ENCODE data around the gene COQ10A.

COQ10A gene

DNA sequence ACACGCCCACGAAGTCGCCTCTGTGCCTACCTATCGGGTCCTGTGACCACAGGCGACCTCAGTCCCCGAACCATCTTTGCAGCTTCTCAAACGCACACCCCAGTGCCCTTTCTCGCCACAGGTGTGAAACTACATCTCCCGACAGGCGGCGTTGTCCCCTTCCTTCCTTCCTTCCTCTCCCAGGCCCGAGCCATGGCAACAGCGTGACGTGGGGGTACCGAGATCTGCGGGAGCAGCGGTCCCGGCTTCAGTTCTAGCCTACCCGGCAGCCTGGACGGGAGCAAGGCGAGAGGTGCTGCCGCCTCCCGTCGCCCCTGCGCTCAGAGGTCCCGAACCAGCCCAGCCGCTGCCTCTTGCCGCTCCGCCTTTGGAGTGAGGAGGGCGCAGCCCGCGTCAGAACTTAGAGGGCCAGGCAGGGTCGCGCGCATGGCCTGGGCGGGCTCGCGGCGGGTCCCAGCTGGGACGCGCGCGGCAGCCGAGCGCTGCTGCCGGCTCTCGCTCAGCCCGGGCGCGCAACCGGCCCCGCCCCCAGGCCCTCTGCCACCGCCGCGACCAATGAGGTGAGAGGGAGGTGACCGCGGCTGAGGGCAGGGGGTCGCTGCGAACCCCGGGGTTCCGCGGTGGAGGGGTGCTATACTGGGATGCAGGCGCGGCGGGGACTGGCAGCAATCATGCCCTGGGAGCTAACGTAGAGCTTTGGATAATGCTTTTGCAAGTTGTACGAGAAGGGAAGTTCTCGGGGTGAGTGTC, at the start of gene COQ10A:
Gene COQ10A, plus strand, starts transcription at position 250 of the 750 bp plus-strand sequence. Its CDS starts 177 bp downstream, at position 427.
- Histone ChIP-seq H2AFZ (ENCODE audit: low read length, unreplicated experiment) (peak within 1 kb of the TSS; percentile 87), H3K36me3 (ENCODE audit: insufficient read depth, low read length) (peaks cover 4% of the 10 kb centered on the region; the same call in 1 of the 2 replicates), H3K4me1 (ENCODE audit: control insufficient read depth, insufficient read depth, low read length, unreplicated experiment) (peaks cover 3% of the 10 kb centered on the region), H3K4me3 (ENCODE audit: low read depth, low read length) (peak within 1 kb of the TSS; percentile 88), H3K27ac (ENCODE audit: low read depth, low read length) (peak within 1 kb of the TSS; percentile 76), H3K79me2 (ENCODE audit: control insufficient read depth, insufficient read depth, low read length, unreplicated experiment) (no peaks in the 10 kb centered on the region), H3K27me3 (ENCODE audit: insufficient read depth, low read length) (no peaks in the 10 kb centered on the region)

DNA sequence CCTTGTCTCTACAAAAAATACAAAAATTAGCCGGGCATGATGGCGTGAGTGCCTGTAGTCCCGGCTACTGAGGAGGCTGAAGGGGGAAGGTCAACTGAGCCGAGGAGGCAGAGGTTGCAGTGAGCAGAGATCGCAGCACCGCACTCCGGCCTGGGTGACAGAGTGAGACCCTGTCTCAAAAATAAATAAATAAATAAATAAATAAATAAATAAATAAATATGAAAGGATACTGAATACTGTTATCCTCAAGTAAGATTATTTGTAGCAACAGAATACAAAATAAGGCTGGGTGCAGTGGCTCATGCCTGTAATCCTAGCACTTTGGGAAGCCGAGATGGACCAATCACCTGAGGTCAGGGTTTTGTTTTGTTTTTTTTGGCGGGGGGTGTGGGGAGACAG, 46.9 kb upstream of the COQ10A start:
- Histone ChIP-seq H3K4me3 (ENCODE audit: low read depth, low read length) (no peak overlapping the region; the same call in 1 of the 2 replicates), H3K79me2 (ENCODE audit: control insufficient read depth, insufficient read depth, low read length, unreplicated experiment) (peaks cover 16% of the 10 kb centered on the region), H3K27me3 (ENCODE audit: insufficient read depth, low read length) (no peaks in the 10 kb centered on the region), H2AFZ (ENCODE audit: low read length, unreplicated experiment) (no peak overlapping the region), H3K27ac (ENCODE audit: low read depth, low read length) (no peak overlapping the region), H3K4me1 (ENCODE audit: control insufficient read depth, insufficient read depth, low read length, unreplicated experiment) (peaks cover 7% of the 10 kb centered on the region), H3K36me3 (ENCODE audit: insufficient read depth, low read length) (peaks cover 7% of the 10 kb centered on the region)

DNA sequence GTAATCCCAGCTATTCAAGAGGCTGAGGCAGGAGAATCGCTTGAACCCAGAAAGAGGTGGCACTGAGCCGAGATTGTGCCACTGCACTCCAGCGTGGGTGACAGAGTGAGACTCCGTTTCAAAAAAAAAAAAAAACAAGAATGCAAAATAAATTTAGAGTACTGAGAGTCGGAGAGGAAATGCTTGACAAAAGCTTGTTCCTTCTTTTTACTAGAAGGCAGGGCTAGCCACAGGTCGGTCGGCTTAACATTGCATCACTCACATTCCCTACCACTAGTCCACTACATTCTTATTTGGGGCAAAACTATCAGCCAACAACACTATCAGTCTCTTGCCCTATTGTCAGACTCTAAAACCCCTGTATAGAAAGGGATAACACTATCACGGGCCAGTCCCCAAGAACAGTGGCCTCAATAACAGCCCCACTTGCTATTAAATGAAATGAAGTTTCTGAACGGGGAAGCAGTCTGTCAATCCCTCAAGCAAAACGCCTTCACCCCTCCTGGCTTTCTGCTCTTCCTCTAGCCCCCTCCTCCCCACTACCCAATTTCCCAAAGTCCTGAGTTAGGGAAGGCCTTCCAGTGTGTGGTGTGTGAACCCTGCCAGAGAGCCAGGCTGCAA, 46.0 kb upstream of the COQ10A start:
- peak overlapping the region; percentile 86 for H3K27ac ChIP-seq (ENCODE audit: low read depth, low read length)
- no peak overlapping the region for H2AFZ ChIP-seq (ENCODE audit: low read length, unreplicated experiment)
- H3K79me2 ChIP-seq (ENCODE audit: control insufficient read depth, insufficient read depth, low read length, unreplicated experiment): peaks cover 14% of the 10 kb centered on the region

DNA sequence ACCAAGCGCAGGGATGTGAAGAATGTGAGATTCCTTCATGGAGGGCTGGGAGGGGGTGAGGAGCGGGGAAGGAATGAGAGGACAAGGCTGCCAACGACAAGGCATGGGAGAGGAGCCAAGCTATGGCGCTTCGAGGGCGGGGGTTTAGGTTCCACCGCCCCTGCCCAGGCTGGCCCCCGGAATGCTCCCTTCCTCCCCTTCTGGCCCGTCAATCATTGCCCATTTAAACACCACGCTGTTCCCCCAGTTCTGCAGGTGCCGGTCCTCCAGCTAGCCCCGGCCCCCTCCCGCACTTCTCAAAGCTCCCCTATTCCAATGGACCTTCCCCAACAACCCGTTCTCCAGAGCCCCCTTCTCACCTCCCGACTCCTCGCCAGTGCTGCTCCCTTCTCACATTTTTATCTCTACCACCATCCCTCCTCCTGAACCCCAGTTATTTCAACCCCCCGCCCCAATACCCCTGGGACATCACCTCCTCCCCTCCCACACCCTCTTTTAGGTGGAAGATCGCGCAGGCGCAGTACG, 45.4 kb upstream of the COQ10A start:
- H3K27me3 ChIP-seq (ENCODE audit: insufficient read depth, low read length): no peaks in the 10 kb centered on the region
- H3K4me3 ChIP-seq (ENCODE audit: low read depth, low read length): peak overlapping the region; percentile 79
- peaks cover 14% of the 10 kb centered on the region for H3K79me2 ChIP-seq (ENCODE audit: control insufficient read depth, insufficient read depth, low read length, unreplicated experiment)
- H3K4me1 ChIP-seq (ENCODE audit: control insufficient read depth, insufficient read depth, low read length, unreplicated experiment): peaks cover 10% of the 10 kb centered on the region
- H3K36me3 ChIP-seq (ENCODE audit: insufficient read depth, low read length): peaks cover 3% of the 10 kb centered on the region; the same call in 1 of the 2 replicates
- H3K27ac ChIP-seq (ENCODE audit: low read depth, low read length): peak overlapping the region; percentile 86
- H2AFZ ChIP-seq (ENCODE audit: low read length, unreplicated experiment): peak overlapping the region; percentile 2

More for the DNA sequence above, 46.0 kb upstream of the COQ10A start:
- Histone ChIP-seq H3K4me3 (ENCODE audit: low read depth, low read length) (peak overlapping the region; percentile 79), H3K36me3 (ENCODE audit: insufficient read depth, low read length) (peaks cover 3% of the 10 kb centered on the region), H3K27me3 (ENCODE audit: insufficient read depth, low read length) (no peaks in the 10 kb centered on the region), H3K4me1 (ENCODE audit: control insufficient read depth, insufficient read depth, low read length, unreplicated experiment) (peaks cover 10% of the 10 kb centered on the region)

DNA sequence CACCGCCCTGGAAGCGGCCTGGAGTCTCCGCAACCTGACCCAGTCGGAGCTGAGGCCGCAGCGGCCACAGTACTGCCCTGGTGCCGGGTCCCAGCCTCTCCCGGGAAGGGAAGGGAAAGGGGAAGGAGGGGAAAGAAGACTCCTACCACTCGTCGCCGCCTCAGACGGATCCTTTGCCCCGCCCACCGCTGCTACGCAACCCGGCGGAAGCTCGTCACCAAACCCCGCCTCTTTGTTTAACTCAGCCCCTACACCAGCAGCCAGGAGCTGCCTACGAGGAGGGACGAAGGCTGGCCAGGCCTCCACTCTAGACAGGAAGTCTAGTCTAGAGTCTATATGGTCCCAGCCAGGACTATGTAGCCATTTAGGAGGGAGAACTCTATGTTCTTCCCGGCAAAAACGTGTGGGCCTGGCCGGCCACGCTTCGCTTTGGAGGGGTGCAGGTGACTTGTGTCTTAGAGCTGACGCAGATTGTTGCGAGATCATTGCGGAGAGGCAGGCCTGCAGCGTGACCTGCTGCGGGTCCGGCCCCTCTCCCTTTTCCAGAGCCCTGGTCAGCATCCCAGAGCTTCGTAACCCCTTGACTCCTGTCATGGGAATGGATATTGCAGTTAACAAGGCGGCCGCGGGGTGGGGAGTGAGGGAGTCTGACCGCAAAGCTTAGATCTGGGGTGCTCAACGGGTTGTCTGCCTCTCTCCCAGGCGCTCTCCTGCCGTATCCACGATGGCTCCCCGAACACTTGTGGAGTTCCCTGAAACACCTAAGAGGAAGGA, 44.8 kb upstream of the COQ10A start, which contains the start of gene RNF41:
Gene RNF41, minus strand, starts transcription at position 166 of the 774 bp plus-strand sequence. CDS start 7,875 bp downstream, outside the sequence.
- peak within 1 kb of the TSS; percentile 86 for H3K27ac ChIP-seq (ENCODE audit: low read depth, low read length)
- peaks cover 10% of the 10 kb centered on the region for H3K4me1 ChIP-seq (ENCODE audit: control insufficient read depth, insufficient read depth, low read length, unreplicated experiment)
- H3K4me3 ChIP-seq (ENCODE audit: low read depth, low read length): peak within 1 kb of the TSS; percentile 79
- no peaks in the 10 kb centered on the region for H3K36me3 ChIP-seq (ENCODE audit: insufficient read depth, low read length)
- peak within 1 kb of the TSS; percentile 6 for H2AFZ ChIP-seq (ENCODE audit: low read length, unreplicated experiment)
- H3K27me3 ChIP-seq (ENCODE audit: insufficient read depth, low read length): no peaks in the 10 kb centered on the region
- H3K79me2 ChIP-seq (ENCODE audit: control insufficient read depth, insufficient read depth, low read length, unreplicated experiment): peaks cover 14% of the 10 kb centered on the region

DNA sequence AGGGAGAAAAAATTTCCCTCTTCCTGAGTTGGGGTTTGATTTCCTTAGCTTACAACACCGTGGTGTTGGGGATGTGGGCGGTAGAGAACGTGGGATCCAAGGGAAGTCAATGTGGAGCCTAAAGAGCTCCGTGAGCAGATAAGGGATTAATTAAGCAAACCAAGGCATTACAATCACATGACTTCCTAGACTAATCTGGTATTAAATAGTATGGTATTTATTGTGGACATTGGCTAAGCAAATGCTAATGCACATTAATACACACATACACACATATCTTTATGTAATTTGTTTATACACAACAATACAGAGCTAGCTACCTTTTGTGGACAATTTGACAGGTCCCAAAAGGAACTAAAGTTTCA, 44.2 kb upstream of the COQ10A start:
- peak overlapping the region; percentile 79 for H3K4me3 ChIP-seq (ENCODE audit: low read depth, low read length)
- H3K36me3 ChIP-seq (ENCODE audit: insufficient read depth, low read length): no peaks in the 10 kb centered on the region
- H3K27me3 ChIP-seq (ENCODE audit: insufficient read depth, low read length): no peaks in the 10 kb centered on the region
- H3K4me1 ChIP-seq (ENCODE audit: control insufficient read depth, insufficient read depth, low read length, unreplicated experiment): peaks cover 10% of the 10 kb centered on the region
- peak overlapping the region; percentile 86 for H3K27ac ChIP-seq (ENCODE audit: low read depth, low read length)
- peak overlapping the region; percentile 6 for H2AFZ ChIP-seq (ENCODE audit: low read length, unreplicated experiment)
- H3K79me2 ChIP-seq (ENCODE audit: control insufficient read depth, insufficient read depth, low read length, unreplicated experiment): peaks cover 12% of the 10 kb centered on the region

DNA sequence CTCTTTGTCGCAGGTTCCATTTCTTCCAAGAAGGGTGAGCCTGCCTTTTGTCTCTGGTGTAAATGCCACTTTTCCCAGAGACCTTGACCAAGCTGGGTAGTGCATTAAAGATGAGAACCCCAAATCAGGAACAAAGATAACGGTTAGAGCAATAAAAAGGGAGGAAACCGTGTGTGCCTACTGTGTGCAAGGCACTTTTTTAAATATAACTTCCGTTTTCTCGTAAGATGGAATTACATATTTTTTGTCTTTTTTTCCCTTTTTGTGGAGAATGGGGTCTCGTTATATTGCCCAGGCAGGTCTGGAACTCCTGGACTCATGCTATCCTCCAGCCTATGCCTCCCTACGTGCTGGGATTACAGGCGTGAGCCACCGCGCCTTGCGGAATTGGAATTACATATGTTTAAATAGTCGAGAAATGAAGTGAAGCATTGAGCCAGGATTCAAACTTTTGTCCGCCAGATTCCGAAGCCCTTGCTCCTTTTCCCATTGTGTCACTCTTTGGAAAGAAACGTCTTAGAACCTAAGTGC, 43.1 kb upstream of the COQ10A start:
- Histone ChIP-seq H2AFZ (ENCODE audit: low read length, unreplicated experiment) (peak overlapping the region; percentile 0), H3K36me3 (ENCODE audit: insufficient read depth, low read length) (no peaks in the 10 kb centered on the region), H3K27ac (ENCODE audit: low read depth, low read length) (no peak overlapping the region), H3K27me3 (ENCODE audit: insufficient read depth, low read length) (no peaks in the 10 kb centered on the region), H3K79me2 (ENCODE audit: control insufficient read depth, insufficient read depth, low read length, unreplicated experiment) (peaks cover 10% of the 10 kb centered on the region), H3K4me3 (ENCODE audit: low read depth, low read length) (peak overlapping the region; percentile 95), H3K4me1 (ENCODE audit: control insufficient read depth, insufficient read depth, low read length, unreplicated experiment) (peaks cover 10% of the 10 kb centered on the region)

DNA sequence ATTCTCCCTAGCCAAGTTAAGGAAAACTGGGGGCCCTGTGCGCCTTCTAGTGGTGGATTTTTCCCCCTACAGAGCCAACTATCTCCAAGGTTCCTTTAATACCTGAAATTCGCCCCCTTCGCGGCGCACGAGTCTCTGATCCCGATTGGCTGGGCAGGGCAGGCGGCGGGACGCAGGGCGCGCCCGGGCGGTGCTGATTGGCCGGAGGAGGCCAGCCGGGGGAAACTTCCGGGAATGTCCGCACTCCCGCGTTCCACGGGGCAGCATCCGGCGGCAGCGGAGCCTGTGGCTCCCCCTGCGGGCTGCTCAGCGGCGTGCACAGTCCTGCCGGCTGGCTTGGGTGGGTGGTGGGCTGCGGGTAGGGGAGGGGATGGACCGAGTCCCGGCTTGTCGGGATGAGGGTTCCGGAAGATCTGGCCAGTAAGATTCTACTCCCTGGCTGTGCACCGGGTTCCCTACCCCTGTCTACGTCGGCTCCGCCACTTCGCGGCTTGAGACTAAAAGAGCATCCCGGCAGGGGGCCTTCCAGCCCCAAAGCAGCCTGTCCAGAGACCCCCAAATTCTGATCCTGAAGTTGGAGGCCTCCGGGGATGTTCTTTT, 42.5 kb upstream of the COQ10A start, which contains the start of gene NABP2:
Gene NABP2, plus strand, starts transcription at position 241 of the 600 bp plus-strand sequence. CDS start 515 bp downstream, outside the sequence.
- peak within 1 kb of the TSS; percentile 95 for H3K4me3 ChIP-seq (ENCODE audit: low read depth, low read length)
- H3K4me1 ChIP-seq (ENCODE audit: control insufficient read depth, insufficient read depth, low read length, unreplicated experiment): peaks cover 10% of the 10 kb centered on the region
- no peak within 1 kb of the TSS for H3K27ac ChIP-seq (ENCODE audit: low read depth, low read length)
- peaks cover 9% of the 10 kb centered on the region for H3K79me2 ChIP-seq (ENCODE audit: control insufficient read depth, insufficient read depth, low read length, unreplicated experiment)
- H3K36me3 ChIP-seq (ENCODE audit: insufficient read depth, low read length): no peaks in the 10 kb centered on the region
- H2AFZ ChIP-seq (ENCODE audit: low read length, unreplicated experiment): peak within 1 kb of the TSS; percentile 86
- H3K27me3 ChIP-seq (ENCODE audit: insufficient read depth, low read length): no peaks in the 10 kb centered on the region

DNA sequence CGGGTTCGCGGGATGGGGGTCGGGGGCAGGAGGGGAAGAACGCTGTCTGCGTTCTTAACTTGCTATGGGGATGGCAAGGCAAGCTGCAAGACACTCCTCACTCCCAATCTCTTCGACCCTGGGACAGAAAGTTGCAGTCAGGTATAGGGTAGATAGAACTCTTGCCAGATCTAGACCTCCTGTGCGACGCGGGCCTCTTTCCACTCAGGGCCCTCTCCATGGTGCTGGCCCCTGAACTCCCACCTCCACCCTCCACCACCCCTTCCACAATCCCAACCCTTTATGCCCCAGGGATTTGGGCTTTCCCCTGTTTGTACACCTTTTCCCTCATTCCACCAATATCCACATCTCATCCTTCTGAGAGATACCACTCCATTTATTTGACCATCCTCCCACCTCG, 41.8 kb upstream of the COQ10A start:
- Histone ChIP-seq H2AFZ (ENCODE audit: low read length, unreplicated experiment) (peak overlapping the region; percentile 86), H3K79me2 (ENCODE audit: control insufficient read depth, insufficient read depth, low read length, unreplicated experiment) (peaks cover 3% of the 10 kb centered on the region), H3K27ac (ENCODE audit: low read depth, low read length) (no peak overlapping the region), H3K36me3 (ENCODE audit: insufficient read depth, low read length) (no peaks in the 10 kb centered on the region), H3K27me3 (ENCODE audit: insufficient read depth, low read length) (no peaks in the 10 kb centered on the region), H3K4me3 (ENCODE audit: low read depth, low read length) (peak overlapping the region; percentile 95), H3K4me1 (ENCODE audit: control insufficient read depth, insufficient read depth, low read length, unreplicated experiment) (peaks cover 10% of the 10 kb centered on the region)

DNA sequence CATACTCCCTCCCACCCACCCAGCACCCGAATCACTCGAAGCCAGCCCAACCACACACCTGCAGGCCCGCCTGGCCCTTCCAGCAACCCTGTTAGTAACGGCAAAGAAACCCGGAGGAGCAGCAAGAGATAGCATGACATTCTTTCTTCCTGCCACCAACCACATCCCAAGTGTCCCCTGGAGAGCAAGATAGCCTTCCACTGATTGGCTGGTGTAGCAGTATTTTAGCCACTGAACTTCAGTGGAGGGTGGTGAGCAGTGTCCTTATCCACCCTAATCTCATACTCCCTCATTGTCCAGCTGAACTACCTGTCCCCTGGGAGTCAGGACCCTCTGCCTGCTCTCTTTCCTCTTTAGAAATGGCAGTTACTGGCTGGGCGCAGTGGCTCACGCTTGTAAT, 37.7 kb upstream of the COQ10A start:
- H3K79me2 ChIP-seq (ENCODE audit: control insufficient read depth, insufficient read depth, low read length, unreplicated experiment): peaks cover 3% of the 10 kb centered on the region
- no peak overlapping the region for H3K27ac ChIP-seq (ENCODE audit: low read depth, low read length)
- no peak overlapping the region for H2AFZ ChIP-seq (ENCODE audit: low read length, unreplicated experiment)
- H3K4me1 ChIP-seq (ENCODE audit: control insufficient read depth, insufficient read depth, low read length, unreplicated experiment): peaks cover 5% of the 10 kb centered on the region
- H3K4me3 ChIP-seq (ENCODE audit: low read depth, low read length): no peak overlapping the region
- H3K36me3 ChIP-seq (ENCODE audit: insufficient read depth, low read length): no peaks in the 10 kb centered on the region
- H3K27me3 ChIP-seq (ENCODE audit: insufficient read depth, low read length): no peaks in the 10 kb centered on the region

Data from ACC112 (cell line).